NCI-H2081 (cell line): ENCODE data around the gene NUP58.
"Not testable (repeated sequence)": the region's sequence is repeated elsewhere in the genome, so short reads cannot be mapped to it uniquely, and the experiment has no call there.

Experiments used
- DNase-seq, 2 experiments: peaks; one replicate each; lab custom pipeline; 2025; lab: John Stamatoyannopoulos, UW

Gene NUP58

DNA sequence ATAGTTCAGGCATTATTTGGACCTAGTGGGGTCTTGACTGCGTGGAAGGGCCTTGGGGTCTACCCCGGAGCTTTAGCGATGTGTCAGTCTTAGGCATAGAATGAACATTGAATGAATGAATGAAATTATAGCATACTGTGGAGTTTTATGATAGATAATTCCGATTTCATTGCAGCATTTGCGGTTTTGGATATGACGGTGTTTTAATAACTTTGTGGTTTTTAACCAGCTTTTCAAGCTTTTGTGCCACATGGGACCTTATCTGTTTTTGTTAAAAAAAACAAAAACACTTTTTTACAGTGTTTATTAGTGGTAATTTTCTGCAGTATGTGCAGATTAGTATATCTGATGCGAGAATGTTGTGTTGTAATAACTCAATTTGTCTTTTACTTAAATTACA lies 696 bp downstream of the NUP58 start:
- DNase-seq: no peak

GRCh38 chr13:25306671-25307464 lies 5.4 kb downstream of the NUP58 start:
- no peak for DNase-seq

GRCh38 chr13:25310891-25311290 lies 9.5 kb downstream of the NUP58 start:
- no peak for DNase-seq

DNA sequence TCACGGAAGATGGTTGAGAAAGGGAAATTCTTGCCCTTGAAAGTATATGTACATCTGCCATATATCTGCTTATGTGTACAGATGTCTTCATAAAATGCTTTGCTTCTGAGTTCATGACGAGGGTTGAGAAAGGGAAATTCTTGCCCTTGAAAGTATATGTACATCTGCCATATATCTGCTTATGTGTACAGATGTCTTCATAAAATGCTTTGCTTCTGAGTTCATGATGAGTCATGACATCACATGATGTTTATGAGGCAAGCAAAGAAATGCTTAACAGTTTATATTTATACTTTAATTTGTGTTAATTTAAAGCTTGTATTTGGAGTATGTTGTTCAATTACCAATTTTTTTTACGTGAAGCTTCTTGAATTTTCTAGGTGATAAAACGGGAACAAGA lies 17.5 kb downstream of the NUP58 start:
- DNase-seq: not testable (repeated sequence)

GRCh38 chr13:25319771-25320170 lies 18.3 kb downstream of the NUP58 start:
- no peak for DNase-seq

DNA sequence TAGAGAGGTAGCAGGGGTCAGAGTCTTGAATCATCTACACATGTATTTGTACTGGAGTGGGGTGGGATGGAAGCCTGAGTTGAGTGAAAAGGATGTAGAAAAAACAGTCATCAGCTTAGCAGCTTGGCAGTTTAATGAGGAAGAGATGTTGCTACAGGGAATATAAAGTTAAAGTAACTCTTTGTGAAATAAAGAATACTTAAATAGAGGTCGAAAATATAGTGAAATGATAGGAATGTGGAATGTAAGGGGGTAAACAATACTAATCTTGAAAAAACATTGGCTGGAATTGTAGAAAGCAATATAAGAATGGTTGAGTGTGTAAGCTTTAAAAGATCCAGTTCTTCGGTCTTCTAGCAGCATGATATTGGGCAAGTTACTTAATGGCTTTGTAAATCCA lies 22.7 kb downstream of the NUP58 start:
- DNase-seq: no peak

- no peak for DNase-seq
Observed at GRCh38 chr13:25329706-25330105, 28.3 kb downstream of the NUP58 start.

- DNase-seq: no peak
Observed at GRCh38 chr13:25330541-25330940, 29.1 kb downstream of the NUP58 start.

GRCh38 chr13:25335856-25336255 lies 34.4 kb downstream of the NUP58 start:
- no peak for DNase-seq

DNA sequence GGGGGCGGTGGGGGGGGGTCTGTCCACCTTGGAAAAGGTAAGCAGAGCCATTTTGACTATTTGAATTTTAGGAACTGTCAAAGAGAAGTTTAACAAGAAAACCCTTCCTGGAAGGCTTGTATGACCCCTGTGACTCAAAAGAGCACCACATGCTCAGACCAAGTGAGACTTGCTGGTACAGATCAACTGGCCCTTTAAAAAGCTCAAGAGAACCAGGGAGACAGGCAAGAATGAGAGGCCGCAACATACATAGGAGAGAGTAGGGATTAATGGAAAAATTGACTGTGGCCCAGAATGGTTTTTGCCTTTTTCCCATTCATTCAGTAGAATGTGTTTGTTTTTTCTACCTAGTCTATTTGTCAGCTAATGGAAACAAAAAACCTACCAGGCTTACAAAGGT lies 44.2 kb downstream of the NUP58 start:
- no peak for DNase-seq

DNA sequence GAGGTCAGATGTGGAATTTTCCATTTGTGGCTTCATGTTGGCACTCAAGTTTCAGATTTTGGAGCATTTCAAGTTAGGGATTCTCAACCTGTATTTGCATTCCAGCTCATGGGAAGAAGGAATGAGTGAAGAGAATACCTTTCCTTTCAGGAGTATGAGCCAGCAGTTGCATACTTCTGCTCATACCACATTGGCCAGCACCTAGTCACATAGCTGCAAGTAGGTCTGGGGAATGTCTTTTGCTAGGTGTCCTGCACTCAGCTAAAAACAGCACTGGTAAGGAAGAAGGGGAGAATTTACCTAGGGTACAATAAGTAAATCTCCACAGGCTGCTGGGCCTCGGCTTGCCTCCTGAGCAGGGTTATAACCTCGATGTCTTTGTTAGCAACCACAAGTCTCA lies 45.7 kb downstream of the NUP58 start:
- DNase-seq: no peak

- no peak for DNase-seq
Observed at GRCh38 chr13:25351404-25351803, 50.0 kb downstream of the NUP58 start.

DNA sequence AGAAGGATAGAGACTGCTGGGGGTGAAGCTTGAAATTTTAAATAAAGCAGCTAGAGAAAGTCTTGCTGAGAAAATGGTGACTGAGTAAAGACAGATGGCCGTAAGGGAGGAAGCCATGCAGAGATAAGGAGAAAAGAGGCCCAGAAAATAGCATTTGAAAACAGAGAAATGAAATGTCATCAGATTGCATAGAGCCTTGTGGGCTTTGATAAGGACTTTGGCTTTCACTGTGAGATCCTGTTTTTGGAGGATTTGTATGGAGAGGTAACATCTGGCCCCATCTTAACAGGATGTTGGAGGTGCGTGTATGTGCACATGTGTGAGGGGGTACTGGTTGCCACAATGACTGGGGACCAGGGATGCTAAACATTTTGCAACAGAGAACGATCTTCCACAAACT lies 50.8 kb downstream of the NUP58 start:
- DNase-seq: no peak

DNA sequence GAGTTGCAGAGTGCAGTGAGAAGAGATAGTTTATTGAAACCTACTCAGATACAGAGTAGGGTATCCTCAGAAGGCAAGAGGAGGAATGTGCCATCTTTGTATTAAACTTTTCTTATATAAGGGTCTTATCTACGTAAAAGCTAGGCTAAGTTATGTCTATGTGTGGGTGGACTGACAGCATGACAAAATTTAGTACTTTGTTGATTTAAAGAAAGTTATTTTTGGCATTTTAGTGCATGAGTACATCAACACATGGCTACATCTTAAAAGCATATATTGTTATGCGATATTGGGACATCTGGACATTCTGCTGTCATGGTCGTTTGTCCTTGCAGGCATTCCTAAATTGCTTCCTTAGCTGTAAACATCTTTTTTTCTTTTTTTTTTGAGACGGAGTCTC lies 51.4 kb downstream of the NUP58 start:
- no peak for DNase-seq

DNA sequence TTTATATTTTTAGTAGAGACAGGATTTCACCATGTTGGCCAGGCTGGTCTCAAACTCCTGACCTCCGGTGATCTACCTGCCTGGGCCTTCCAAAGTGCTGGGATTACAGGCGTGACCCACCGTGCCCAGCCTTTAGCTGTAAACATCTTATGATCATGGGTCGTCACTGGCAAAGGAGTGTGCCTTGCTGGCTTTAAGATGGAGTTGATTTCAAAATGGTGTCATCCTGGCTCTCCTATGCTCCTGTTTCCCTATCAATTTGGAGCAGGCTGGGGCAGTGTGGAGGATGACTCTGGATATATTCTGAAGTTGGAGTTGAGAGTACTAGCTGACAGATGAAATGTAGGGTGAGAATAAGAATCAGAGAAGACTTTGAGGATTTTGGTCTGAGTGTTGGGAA lies 51.9 kb downstream of the NUP58 start:
- no peak for DNase-seq

GRCh38 chr13:25354377-25354776 lies 53.0 kb downstream of the NUP58 start:
- DNase-seq: no peak

DNA sequence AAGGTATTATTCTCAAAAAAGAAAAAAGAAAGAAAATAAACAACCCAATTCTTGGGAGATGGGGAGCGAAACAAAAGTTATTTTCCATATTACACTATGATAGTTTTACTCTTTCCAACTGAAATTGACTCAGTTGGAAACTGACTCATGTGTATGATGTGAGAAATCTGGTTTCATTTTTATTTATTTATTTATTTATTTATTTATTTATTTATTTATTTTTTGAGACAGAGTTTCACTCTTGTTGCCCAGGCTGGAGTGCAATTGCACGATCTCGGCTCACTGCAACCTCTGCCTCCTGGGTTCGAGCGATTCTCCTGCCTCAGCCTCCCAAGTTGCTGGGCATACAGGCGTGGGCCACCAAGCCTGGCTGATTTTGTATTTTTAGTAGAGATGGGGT lies 59.0 kb downstream of the NUP58 start:
- not testable (repeated sequence) for DNase-seq

GRCh38 chr13:25365720-25366235 lies 64.4 kb downstream of the NUP58 start:
- DNase-seq: no peak

DNA sequence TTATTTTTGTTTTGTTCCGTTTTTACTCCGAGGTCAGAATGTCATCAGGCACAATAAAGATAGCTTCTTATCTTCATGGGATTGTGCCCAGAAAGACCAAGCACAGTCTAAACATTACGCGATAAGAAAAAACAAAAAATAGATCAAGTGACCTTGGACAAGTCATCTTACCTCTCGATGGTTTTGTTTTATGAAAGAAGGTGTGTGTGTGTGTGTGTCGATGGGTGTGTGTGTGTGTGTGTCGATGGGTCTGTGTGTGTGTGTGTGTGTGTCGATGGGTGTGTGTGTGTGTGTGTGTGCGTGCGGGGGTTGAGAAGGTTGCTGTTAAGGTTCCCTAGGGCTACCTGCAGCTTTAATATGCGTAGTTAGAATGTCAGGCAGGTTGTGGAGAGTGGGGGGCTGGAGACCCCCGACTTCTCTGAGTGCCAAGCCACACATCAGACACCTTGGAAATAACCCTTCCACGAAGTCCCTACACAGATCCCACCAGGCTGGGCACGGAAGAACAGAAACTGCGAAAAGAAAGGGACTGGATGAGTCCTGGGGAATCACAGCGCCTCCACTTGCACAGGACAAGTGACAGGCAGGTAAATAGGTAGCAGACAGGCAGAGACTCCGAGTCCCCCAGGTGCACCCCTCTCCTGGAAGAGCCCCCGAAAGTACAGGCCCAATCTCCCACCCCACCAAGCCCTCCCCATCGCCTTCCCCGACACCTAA lies 69.9 kb downstream of the NUP58 start:
- DNase-seq: no peak

DNA sequence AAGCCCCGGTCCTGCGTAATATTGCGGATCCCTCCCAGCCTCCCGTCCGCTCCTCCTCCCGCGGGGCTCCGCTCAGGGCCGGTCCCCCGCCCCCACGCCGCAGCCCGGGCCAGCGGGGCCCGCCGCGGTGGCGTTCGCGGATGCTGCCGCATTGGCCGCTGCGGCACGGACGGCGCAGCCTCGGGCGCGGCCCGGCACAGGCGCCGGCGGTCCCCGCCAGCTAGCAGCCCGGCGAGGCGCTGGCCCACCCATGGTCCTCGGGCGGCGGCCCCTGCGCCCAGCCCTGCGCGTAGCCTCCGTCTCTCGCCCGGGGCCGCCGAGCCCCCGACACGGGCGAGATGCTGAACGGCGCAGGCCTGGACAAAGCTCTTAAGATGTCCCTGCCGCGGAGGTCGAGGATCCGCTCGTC lies 70.5 kb downstream of the NUP58 start, which contains the start of gene ATP8A2:
ATP8A2 (plus strand) TSS at position 100 of the 409 bp plus-strand sequence; CDS start at position 339, 239 bp downstream.
- DNase-seq: peak; percentile 9 to 23

DNA sequence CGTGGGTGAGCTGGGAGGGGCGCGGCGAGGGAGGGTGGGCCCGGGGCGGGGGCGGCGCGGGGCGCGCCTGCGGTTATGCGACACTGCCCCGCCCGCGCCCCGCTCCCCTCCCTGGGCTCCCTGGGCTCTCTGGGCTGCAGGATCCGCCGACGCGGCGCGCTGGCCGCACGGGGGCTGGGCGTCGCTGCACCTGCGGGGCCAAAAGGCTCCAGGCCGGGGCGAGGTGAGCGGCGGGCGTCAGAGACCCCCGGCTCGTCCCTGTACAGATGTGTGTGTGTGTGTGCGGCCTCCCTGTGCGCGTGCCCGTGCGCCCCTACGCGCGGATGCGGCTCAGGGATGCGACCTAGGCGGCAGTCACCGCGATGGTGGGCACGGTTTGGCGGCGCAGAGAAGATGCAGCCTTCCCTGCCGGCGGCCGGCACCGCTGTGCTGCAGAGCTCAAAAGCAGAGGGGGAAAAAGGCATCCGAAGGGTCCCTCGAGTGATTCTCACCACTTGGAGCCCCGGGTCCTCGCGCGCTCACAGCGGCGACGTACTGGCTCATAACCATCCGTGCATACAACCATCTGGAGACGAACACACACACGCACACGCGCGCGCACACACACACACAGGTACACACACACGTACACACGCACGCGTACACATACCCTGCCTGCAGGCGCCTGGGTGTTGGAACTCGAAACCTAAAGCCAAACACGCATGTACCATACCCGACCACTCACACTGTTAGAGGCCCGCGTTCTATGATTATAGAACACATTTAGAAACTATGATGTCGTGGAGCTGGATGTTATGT lies 71.1 kb downstream of the NUP58 start:
- peak; percentile 23 to 31 for DNase-seq

DNA sequence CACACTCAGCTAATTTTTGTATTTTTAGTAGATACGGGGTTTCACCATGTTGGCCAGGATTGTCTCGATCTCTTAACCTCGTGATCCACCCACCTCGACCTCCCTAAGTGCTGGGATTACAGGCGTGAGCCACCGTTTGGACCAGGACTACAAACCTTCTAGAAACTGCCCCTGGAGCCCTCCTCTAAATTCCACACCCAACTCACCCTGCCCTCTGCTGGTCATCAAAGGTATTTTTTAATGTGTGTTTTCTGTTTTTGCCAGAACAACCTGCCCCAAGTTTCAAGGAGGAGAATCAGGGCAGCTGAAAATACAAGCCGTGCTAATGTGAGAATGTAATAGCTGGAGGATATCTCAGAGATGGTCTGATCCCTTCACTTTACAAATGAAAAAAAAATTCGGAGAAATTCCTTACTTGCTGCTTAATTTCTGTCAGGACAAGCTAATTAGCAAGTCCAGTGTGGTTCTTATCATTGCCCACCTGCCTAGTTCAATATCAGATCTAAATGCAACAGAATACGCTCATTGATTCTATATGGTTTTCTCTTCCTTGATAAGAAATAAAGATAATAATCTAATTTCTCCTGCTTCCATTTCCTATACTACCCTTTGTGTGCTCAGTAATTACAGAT lies 74.4 kb downstream of the NUP58 start:
- peak; percentile 31 to 56 for DNase-seq
